Panc1 (cell line): ENCODE results near the gene PRPF31. TPM values are rescaled to one million over a fixed set of nuclear protein-coding genes. Genes with fewer than 3 reads are reported as not detected.

Experiments
- ATAC-seq: fragments of 200-7000 bp; cut with Tn5 transposase; 2 replicates; pipeline ENCODE4 v1.9.1; 2020; ENCODE audit warnings: mild to moderate bottlenecking, moderate library complexity
- BruUV-seq: library from RNA; stranded (reverse); fragments of 400-500 nt; replicated peaks from 2 replicates; lab custom pipeline; 2021; lab: Mats Ljungman, UMichigan
- CTCF ChIA-PET: fragments of 300-600 bp; sonication (Branson Sonifier 250); formaldehyde crosslinking; loops from one replicate; lab custom pipeline; 2022; ENCODE audit warnings: antibody characterized with exemption; lab: Charles Lee
- POLR2A ChIA-PET: fragments of 300-600 bp; sonication (Branson Sonifier 250); formaldehyde crosslinking; loops from one replicate; lab custom pipeline; 2022; ENCODE audit warnings: antibody characterized with exemption; lab: Charles Lee
- DNase-seq: peaks from one replicate; pipeline ENCODE4 v3.0.0-alpha.2; 2010; ENCODE audit warnings: low read depth, low spot score
- H3K27ac ChIP-seq: 2 replicates; pipeline ENCODE4 v1.5.1; 2011; ENCODE audit warnings: mild to moderate bottlenecking, low read length, inconsistent platforms
- H3K27me3 ChIP-seq: fragments of 200-500 bp; sonication (Bioruptor generic); 2 replicates; pipeline ENCODE4 v1.6.0; 2014; ENCODE audit warnings: low read length, inconsistent platforms; ENCODE audit not compliant: control insufficient read depth, insufficient read depth
- H3K36me3 ChIP-seq: fragments of 200-500 bp; sonication (Bioruptor generic); 2 replicates; pipeline ENCODE4 v1.5.1; 2014; ENCODE audit warnings: inconsistent platforms, mild to moderate bottlenecking, low read length, moderate library complexity; ENCODE audit not compliant: control insufficient read depth, insufficient read depth
- H3K4me1 ChIP-seq: 2 replicates; pipeline ENCODE4 v1.5.1; 2011; ENCODE audit warnings: inconsistent platforms, mild to moderate bottlenecking, low read length, moderate library complexity; ENCODE audit not compliant: control insufficient read depth, insufficient read depth
- H3K4me3 ChIP-seq, 2 experiments: 2 replicates each; pipeline ENCODE4 v1.5.1; 2011 to 2012; ENCODE audit warnings: low read depth in 2 of 2, low read length in 2 of 2, mild to moderate bottlenecking in 2 of 2, inconsistent platforms in 1 of 2, moderate library complexity in 1 of 2
- H3K9me3 ChIP-seq: fragments of 200-500 bp; sonication (Bioruptor generic); 2 replicates; pipeline ENCODE4 v1.5.1; 2014; ENCODE audit warnings: low read depth, mild to moderate bottlenecking, inconsistent platforms, low read length, moderate library complexity; ENCODE audit not compliant: control insufficient read depth, insufficient read depth
- POLR2AphosphoS5 ChIP-seq: IDR thresholded peaks from 2 replicates; pipeline ENCODE4 v1.6.1; 2012; ENCODE audit warnings: mild to moderate bottlenecking, low read depth, low read length, moderate library complexity
- SIN3A ChIP-seq: IDR thresholded peaks from 2 replicates; pipeline ENCODE4 v1.6.1; 2012; ENCODE audit warnings: low read depth, mild to moderate bottlenecking, low read length, moderate library complexity, borderline replicate concordance; ENCODE audit not compliant: insufficient read depth
- TCF7L2 ChIP-seq: IDR thresholded peaks from 2 replicates; pipeline ENCODE4 v1.6.1; 2011; ENCODE audit warnings: mild to moderate bottlenecking, low read depth, low read length, inconsistent platforms
- in situ Hi-C: cut with HindIII; loops from 2 replicates; pipeline ENCODE4 v1.10.0; 2016; ENCODE audit warnings: low sequenced_read_pairs, low pct_unique_long_range_greater_than_20kb
- intact Hi-C: fragments of 100-400 bp; cut with micrococcal nuclease; formaldehyde crosslinking; loops from one replicate; pipeline ENCODE4 v1.10.0; 2022; ENCODE audit not compliant: unreplicated experiment
- total RNA-seq: library from RNA; stranded (reverse); gene quantifications from one replicate; pipeline ENCODE4 v1.2.1, GENCODE V29; 2021; ENCODE audit not compliant: unreplicated experiment
- TF ChIP-seq, protein P1 (sequence below): fragments of 450-650 bp; IDR thresholded peaks from 2 replicates; pipeline ENCODE4 v1.5.1; 2017; ENCODE audit warnings: mild to moderate bottlenecking
- TF ChIP-seq, protein P2 (sequence below), 2 experiments: IDR thresholded peaks; 2 replicates each; pipeline ENCODE4 v1.6.1; 2011 to 2012; ENCODE audit warnings: low read depth in 2 of 2, control low read depth in 1 of 2, low read length in 1 of 2, mild to moderate bottlenecking in 1 of 2, moderate library complexity in 1 of 2; ENCODE audit not compliant: insufficient read depth in 1 of 2

Gene PRPF31
- total RNA-seq, 1 experiment from 2014 or later, result 117 TPM

- DNase-seq (no peak), ATAC-seq (no peak)
- H3K9me3 ChIP-seq, result peaks cover 6% of the 10 kb centered on the region; the same call in 1 of the 2 replicates
- ChIA-PET POLR2A (no interaction called here), CTCF (no interaction called here)
- TF ChIP-seq POLR2AphosphoS5 (no peak), SIN3A (no peak), TCF7L2 (no peak)
- TF ChIP-seq, protein P1, sequence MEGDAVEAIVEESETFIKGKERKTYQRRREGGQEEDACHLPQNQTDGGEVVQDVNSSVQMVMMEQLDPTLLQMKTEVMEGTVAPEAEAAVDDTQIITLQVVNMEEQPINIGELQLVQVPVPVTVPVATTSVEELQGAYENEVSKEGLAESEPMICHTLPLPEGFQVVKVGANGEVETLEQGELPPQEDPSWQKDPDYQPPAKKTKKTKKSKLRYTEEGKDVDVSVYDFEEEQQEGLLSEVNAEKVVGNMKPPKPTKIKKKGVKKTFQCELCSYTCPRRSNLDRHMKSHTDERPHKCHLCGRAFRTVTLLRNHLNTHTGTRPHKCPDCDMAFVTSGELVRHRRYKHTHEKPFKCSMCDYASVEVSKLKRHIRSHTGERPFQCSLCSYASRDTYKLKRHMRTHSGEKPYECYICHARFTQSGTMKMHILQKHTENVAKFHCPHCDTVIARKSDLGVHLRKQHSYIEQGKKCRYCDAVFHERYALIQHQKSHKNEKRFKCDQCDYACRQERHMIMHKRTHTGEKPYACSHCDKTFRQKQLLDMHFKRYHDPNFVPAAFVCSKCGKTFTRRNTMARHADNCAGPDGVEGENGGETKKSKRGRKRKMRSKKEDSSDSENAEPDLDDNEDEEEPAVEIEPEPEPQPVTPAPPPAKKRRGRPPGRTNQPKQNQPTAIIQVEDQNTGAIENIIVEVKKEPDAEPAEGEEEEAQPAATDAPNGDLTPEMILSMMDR, result no peak
- TF ChIP-seq, protein P2, sequence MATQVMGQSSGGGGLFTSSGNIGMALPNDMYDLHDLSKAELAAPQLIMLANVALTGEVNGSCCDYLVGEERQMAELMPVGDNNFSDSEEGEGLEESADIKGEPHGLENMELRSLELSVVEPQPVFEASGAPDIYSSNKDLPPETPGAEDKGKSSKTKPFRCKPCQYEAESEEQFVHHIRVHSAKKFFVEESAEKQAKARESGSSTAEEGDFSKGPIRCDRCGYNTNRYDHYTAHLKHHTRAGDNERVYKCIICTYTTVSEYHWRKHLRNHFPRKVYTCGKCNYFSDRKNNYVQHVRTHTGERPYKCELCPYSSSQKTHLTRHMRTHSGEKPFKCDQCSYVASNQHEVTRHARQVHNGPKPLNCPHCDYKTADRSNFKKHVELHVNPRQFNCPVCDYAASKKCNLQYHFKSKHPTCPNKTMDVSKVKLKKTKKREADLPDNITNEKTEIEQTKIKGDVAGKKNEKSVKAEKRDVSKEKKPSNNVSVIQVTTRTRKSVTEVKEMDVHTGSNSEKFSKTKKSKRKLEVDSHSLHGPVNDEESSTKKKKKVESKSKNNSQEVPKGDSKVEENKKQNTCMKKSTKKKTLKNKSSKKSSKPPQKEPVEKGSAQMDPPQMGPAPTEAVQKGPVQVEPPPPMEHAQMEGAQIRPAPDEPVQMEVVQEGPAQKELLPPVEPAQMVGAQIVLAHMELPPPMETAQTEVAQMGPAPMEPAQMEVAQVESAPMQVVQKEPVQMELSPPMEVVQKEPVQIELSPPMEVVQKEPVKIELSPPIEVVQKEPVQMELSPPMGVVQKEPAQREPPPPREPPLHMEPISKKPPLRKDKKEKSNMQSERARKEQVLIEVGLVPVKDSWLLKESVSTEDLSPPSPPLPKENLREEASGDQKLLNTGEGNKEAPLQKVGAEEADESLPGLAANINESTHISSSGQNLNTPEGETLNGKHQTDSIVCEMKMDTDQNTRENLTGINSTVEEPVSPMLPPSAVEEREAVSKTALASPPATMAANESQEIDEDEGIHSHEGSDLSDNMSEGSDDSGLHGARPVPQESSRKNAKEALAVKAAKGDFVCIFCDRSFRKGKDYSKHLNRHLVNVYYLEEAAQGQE (IDR thresholded peaks at IDR 0.05; ENCODE audit: insufficient read depth in 1 of 2, low read depth in 2 of 2, low read length in 1 of 2), result no peak
- H3K4me1 ChIP-seq, result no peaks in the 10 kb centered on the region
- intact Hi-C loops, result no loop called here
- BruUV-seq, result no TSS peak
- H3K27me3 ChIP-seq, result no peaks in the 10 kb centered on the region
- H3K4me3 ChIP-seq, result no peak overlapping the region
- in situ Hi-C loops, result no loop called here
- no peak overlapping the region for H3K27ac ChIP-seq
- H3K36me3 ChIP-seq, result no peaks in the 10 kb centered on the region
Measured at GRCh38 chr19:54073829-54074228, 41.7 kb upstream of the PRPF31 start.

- no peaks in the 10 kb centered on the region for H3K27me3 ChIP-seq
- TF ChIP-seq POLR2AphosphoS5, result no peak
- TF ChIP-seq TCF7L2, result no peak
- TF ChIP-seq, protein P1, result no peak
- TF ChIP-seq SIN3A, result no peak
- TF ChIP-seq, protein P2 (IDR thresholded peaks at IDR 0.05; ENCODE audit: insufficient read depth in 1 of 2, low read depth in 2 of 2, low read length in 1 of 2), result no peak
- no peak overlapping the region for H3K4me3 ChIP-seq
- ATAC-seq (no peak), DNase-seq (no peak)
- ChIA-PET CTCF (no interaction called here), POLR2A (no interaction called here)
- no peaks in the 10 kb centered on the region for H3K4me1 ChIP-seq
- BruUV-seq, result no TSS peak
- intact Hi-C loops (no loop called here), in situ Hi-C loops (no loop called here)
- no peak overlapping the region for H3K27ac ChIP-seq
- H3K36me3 ChIP-seq, result no peaks in the 10 kb centered on the region
- H3K9me3 ChIP-seq, result no peaks in the 10 kb centered on the region
Measured at GRCh38 chr19:54074851-54075250, 40.7 kb upstream of the PRPF31 start.
